Activated CD4-positive, alpha-beta T cell treated with anti-CD3 and anti-CD28 coated beads, Interleukin-2, amount 10 ng/mL, durations not matched to agents 7 days and 5 days (primary cell): ENCODE results near the gene DEPP1. TPM values are rescaled to one million over a fixed set of nuclear protein-coding genes. Genes with fewer than 3 reads are reported as not detected.

ENCODE experiments used
- CTCF ChIA-PET: fragments of 350-600 bp; sonication (Branson Sonifier 250); formaldehyde crosslinking; loops from one replicate; lab custom pipeline; 2021; ENCODE audit warnings: antibody characterized with exemption; lab: Charles Lee
- POLR2A ChIA-PET: fragments of 350-600 bp; sonication (Branson Sonifier 250); formaldehyde crosslinking; loops from one replicate; lab custom pipeline; 2021; ENCODE audit warnings: antibody characterized with exemption; lab: Charles Lee
- DNase-seq: peaks from one replicate; pipeline ENCODE4 v3.0.0-alpha.2; 2020
- H3K27ac Mint-ChIP-seq: one replicate; pipeline ENCODE4 v1.8.0; 2021; ENCODE audit warnings: mild to moderate bottlenecking, moderate library complexity, mixed read lengths
- H3K27me3 Mint-ChIP-seq: one replicate; pipeline ENCODE4 v1.8.0; 2021; ENCODE audit warnings: mixed read lengths
- H3K36me3 Mint-ChIP-seq: one replicate; pipeline ENCODE4 v1.8.0; 2021; ENCODE audit warnings: low read depth, mixed read lengths
- H3K4me1 Mint-ChIP-seq: one replicate; pipeline ENCODE4 v1.8.0; 2021; ENCODE audit warnings: mixed read lengths
- H3K4me3 Mint-ChIP-seq: one replicate; pipeline ENCODE4 v1.8.0; 2021; ENCODE audit warnings: mild to moderate bottlenecking, moderate library complexity, mixed read lengths
- H3K9me3 Mint-ChIP-seq: one replicate; pipeline ENCODE4 v1.8.0; 2021; ENCODE audit warnings: mixed read lengths
- total RNA-seq, 2 experiments: library from RNA; stranded (reverse); gene quantifications; one replicate each; pipeline ENCODE4 v1.2.3, GENCODE V29; 2021

Gene DEPP1
- total RNA-seq, 2 experiments from 2014 or later: 0.22 to 0.33 TPM

DNA sequence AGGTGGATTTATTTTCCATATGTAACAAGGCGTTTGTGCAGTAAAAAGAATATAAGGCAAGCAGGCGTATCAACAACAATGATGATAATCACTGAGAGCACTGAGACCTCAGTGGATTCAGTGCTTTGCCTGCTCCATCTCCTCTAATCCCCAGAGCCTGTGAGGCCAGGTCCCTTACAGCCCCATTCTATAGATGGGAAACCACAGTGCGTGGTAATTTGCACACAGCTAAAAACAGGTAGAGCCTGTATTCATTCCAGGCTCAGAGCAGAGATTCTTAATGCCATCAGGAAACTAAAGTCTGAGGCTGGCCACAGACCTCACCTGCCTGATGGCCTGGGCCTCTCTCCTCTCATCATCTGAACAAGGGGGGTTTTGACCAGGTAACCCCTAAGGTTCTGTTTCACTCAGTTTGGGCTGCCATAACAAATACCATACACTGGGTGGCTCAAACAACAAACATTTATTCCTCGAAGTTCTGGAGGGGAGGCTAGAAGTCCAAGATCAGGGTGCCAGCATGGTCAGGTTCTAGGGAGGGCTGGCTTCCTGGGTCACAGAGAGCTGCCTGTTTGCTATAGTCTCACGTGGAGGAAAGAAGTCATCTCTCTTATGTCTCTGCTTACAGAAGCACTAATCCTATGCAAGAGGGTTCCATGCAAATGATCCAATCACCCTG is 29.3 kb downstream of the DEPP1 start:
- POLR2A ChIA-PET: no interaction called here
- Mint-ChIP-seq H3K27ac (no peak overlapping the region), H3K27me3 (peaks cover 7% of the 10 kb centered on the region), H3K9me3 (peaks cover 8% of the 10 kb centered on the region), H3K4me1 (no peaks in the 10 kb centered on the region), H3K4me3 (no peak overlapping the region), H3K36me3 (no peaks in the 10 kb centered on the region)
- CTCF ChIA-PET: interaction anchor here (0.8 kb wide), 1 partner anchor 13 kb away, joined by 3 read pairs; no protein-coding TSS in a partner anchor
- DNase-seq: no peak

DNA sequence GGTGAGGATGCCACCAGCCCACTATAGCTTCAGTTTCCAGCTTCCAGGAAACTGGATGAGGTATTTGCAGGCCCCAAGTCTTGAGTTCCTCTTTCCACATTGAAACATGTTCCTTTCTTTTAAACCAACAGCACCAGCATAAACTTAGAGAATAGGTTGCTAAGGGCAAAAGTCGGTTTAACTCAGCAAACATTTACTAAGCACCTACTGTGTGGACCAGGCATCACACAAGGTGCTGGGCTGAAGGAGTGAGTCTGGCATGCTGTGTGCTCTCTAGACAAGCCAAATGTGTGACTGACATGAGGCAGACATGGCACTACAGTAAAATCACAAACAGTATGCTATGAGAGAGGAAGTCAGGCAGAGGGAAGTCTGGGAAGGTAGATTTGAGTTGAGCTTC is 30.0 kb downstream of the DEPP1 start:
- ChIA-PET POLR2A (no interaction called here), CTCF (interaction anchor here (2.5 kb wide), 1 partner anchor 11 kb away, joined by 7 read pairs; no protein-coding TSS in a partner anchor)
- DNase-seq: no peak
- Mint-ChIP-seq H3K4me3 (no peak overlapping the region), H3K27me3 (peaks cover 9% of the 10 kb centered on the region), H3K27ac (no peak overlapping the region), H3K9me3 (peaks cover 8% of the 10 kb centered on the region), H3K36me3 (no peaks in the 10 kb centered on the region), H3K4me1 (no peaks in the 10 kb centered on the region)

DNA sequence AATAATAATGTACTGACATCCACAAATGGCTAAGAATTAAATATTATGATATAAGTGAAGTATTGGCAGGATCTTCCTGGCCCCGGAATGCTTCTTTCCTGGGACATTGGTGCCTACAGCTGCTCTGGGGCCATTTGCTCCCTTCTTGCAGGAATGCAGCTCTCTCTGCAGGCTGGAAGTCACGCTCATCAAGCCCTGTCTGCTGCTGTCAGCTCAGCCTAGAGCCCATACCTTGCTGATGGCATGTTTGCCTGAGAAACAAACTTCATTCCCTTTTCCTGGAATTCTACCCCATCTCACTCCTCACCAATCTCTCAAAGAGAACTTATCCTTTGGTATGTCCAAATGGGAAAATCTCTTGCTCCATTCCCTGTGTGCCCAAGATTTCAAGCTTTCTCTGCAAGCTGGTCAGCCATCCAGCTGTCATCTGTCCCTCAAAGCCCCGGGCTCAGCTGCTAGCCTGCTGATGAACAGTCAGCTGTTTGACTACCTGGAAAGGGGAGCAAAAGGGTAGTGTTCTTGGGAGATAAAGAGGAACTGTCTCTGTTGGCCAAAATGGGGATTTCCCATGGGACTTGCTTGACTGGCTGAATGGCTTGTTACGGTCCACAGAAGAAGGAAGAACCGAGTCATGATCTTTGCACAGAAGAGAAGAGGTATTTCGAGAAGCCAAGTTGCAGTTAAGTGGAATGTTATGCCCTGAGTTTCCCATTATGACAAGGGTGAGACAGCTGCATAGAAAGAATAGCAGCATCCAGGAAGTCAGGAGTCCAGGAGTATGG is 31.0 kb downstream of the DEPP1 start:
- no peak for DNase-seq
- no peaks in the 10 kb centered on the region for H3K4me1 Mint-ChIP-seq
- H3K9me3 Mint-ChIP-seq: peaks cover 8% of the 10 kb centered on the region
- no peaks in the 10 kb centered on the region for H3K36me3 Mint-ChIP-seq
- H3K27me3 Mint-ChIP-seq: peaks cover 15% of the 10 kb centered on the region
- no peak overlapping the region for H3K27ac Mint-ChIP-seq
- no peak overlapping the region for H3K4me3 Mint-ChIP-seq
- ChIA-PET CTCF (interaction anchor here (0.7 to 2.5 kb wide), 3 partner anchors 10 to 1615 kb away, joined by 3 to 7 read pairs (median 3); no protein-coding TSS in a partner anchor), POLR2A (no interaction called here)

DNA sequence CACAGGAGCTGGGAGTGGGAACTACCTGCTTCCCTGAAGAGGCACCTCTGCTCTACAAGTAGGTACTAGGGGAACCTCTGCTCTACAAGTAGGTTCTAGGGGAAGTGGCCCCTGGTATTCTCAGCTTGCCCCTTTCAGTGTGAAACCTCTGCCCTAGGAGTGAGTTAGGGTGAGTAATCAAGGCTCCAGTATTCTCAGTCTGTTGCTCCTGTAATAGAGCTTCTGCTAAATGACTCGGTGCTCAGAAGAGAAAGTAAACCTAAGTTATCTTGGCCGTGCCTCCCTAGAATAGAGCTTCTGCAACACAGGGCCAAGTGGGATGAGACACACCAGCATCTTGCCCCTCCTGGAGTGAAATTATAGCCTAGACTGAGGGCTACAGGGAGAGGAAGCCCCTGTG is 32.4 kb downstream of the DEPP1 start:
- Mint-ChIP-seq H3K9me3 (peaks cover 8% of the 10 kb centered on the region), H3K27ac (no peak overlapping the region), H3K27me3 (peaks cover 24% of the 10 kb centered on the region), H3K4me1 (no peaks in the 10 kb centered on the region), H3K4me3 (no peak overlapping the region), H3K36me3 (no peaks in the 10 kb centered on the region)
- POLR2A ChIA-PET: no interaction called here
- CTCF ChIA-PET: interaction anchor here (1.0 to 2.5 kb wide), 3 partner anchors 9 to 19 kb away, joined by 3 to 7 read pairs (median 7); no protein-coding TSS in a partner anchor
- no peak for DNase-seq

DNA sequence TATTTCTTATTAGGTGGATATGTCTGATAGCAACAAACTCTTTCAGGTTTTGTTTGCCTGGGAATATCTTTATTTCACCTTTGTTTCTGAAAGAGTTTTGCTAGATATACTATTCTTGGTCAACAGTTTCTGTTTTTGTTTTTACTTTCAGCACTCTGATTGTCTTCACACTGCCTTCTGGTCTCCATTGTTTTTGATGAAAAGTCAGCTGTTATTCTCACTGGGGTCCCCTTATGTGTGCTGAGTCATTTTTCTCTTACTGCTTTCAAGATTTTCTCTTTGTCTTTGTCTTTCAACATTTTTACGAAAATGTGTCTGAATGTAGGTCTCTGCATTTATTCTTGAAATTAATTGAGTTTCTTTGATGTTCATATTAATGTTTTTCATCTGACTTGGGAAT is 34.3 kb downstream of the DEPP1 start:
- CTCF ChIA-PET: no interaction called here
- H3K27me3 Mint-ChIP-seq: peaks cover 28% of the 10 kb centered on the region
- H3K36me3 Mint-ChIP-seq: no peaks in the 10 kb centered on the region
- no peak overlapping the region for H3K4me3 Mint-ChIP-seq
- POLR2A ChIA-PET: no interaction called here
- H3K9me3 Mint-ChIP-seq: peaks cover 8% of the 10 kb centered on the region
- peaks cover 1% of the 10 kb centered on the region for H3K4me1 Mint-ChIP-seq
- DNase-seq: no peak
- no peak overlapping the region for H3K27ac Mint-ChIP-seq

DNA sequence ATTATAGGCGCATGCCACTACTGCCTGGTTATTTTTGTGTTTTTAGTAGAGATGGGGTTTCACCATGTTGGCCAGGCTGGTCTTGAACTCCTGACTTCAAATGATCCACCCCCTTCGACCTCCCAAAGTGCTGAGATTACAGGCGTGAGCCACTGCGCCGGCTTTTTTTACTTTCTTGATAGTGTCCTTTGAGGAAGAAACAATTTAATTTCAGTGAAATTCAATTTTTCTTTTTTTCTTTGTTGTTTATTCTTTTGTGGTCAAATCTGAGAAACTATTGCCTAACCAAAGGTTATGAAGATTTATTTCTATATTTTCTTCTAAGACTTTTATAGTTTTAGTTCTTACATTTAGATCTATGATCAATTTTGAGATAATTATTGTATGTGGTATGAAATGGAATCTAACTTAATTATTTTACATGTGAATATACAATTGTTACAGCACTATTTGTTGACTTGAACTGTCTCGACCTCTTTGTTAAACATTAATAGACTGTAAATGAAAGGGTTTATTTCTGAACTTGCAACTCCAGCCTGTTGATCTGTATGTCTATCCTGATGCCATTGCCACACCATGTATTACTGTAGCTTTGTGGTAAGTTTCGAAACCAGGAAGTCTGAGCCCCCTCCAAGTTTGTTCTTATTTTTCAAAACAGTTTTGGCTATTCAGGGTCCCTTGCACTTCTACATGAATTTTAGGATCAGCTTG is 38.8 kb downstream of the DEPP1 start:
- no peak for DNase-seq
- H3K36me3 Mint-ChIP-seq: no peaks in the 10 kb centered on the region
- peaks cover 25% of the 10 kb centered on the region for H3K27me3 Mint-ChIP-seq
- H3K4me1 Mint-ChIP-seq: peaks cover 9% of the 10 kb centered on the region
- no peak overlapping the region for H3K4me3 Mint-ChIP-seq
- ChIA-PET POLR2A (no interaction called here), CTCF (no interaction called here)
- no peak overlapping the region for H3K27ac Mint-ChIP-seq
- peaks cover 4% of the 10 kb centered on the region for H3K9me3 Mint-ChIP-seq

DNA sequence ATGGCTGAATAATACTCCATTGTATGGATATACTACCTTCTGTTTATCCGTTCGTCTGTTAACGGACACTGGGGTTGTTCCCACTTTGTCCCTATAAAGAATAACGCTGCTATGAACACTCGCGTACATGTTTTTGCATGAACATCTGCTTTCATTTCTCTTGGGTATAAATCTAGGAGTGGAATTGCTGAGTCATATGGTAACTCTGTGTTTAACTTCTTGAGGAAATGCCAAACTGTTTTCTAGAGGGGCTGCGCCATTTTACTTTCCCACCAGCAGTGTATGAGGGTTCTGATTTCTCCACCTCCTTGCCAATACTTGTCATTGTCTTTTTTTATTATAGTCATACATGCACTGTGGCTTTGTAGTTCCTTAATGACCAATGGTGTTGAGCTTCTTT is 39.7 kb downstream of the DEPP1 start:
- DNase-seq: no peak
- no peak overlapping the region for H3K27ac Mint-ChIP-seq
- CTCF ChIA-PET: no interaction called here
- POLR2A ChIA-PET: no interaction called here
- H3K27me3 Mint-ChIP-seq: peaks cover 19% of the 10 kb centered on the region
- H3K9me3 Mint-ChIP-seq: no peaks in the 10 kb centered on the region
- no peak overlapping the region for H3K4me3 Mint-ChIP-seq
- peaks cover 9% of the 10 kb centered on the region for H3K4me1 Mint-ChIP-seq
- H3K36me3 Mint-ChIP-seq: no peaks in the 10 kb centered on the region

DNA sequence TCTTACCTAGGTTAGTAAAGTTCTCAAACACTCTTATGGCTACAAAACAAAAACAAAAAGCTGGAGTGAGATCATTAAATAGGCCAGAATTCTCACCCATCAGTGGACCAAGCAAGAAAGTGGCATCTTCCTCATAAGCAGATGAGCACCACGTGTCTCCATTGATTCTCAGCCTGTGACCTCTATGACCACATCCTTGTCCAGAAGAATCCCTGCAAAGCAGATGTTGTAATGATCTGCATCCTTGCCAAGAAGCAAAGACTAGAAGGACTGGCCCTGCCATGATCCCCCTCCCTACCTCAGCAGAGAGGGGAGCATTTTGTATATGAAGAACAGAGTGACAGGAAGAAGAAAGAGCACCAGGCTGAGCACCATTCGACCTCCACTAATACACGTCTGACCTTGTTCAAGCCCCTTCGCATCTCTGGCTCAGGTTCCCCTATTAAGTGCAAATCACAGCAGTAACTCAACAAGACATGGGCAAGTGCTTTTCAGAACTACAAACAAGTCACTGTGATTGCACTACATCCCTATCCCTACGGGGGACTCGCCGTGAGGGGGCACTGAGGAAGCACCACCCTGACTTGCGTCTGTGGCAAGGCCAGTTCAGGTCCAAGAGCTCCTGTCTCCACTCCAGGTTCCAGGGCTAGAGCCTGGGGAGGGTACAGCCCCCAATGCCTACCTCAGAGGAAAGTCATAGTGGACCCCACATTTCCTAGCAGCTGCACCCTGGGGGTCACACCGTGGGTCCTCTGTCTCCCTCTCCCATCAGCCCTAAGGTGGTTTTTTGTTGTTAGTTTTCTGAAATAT is 41.2 kb downstream of the DEPP1 start:
- no peaks in the 10 kb centered on the region for H3K9me3 Mint-ChIP-seq
- CTCF ChIA-PET: interaction anchor here (0.8 to 2.0 kb wide), 2 partner anchors 10 to 43 kb away, joined by 3 to 7 read pairs; no protein-coding TSS in a partner anchor
- H3K4me3 Mint-ChIP-seq: no peak overlapping the region
- DNase-seq: no peak
- H3K4me1 Mint-ChIP-seq: peaks cover 9% of the 10 kb centered on the region
- POLR2A ChIA-PET: no interaction called here
- H3K27ac Mint-ChIP-seq: no peak overlapping the region
- H3K36me3 Mint-ChIP-seq: no peaks in the 10 kb centered on the region
- H3K27me3 Mint-ChIP-seq: peaks cover 12% of the 10 kb centered on the region

DNA sequence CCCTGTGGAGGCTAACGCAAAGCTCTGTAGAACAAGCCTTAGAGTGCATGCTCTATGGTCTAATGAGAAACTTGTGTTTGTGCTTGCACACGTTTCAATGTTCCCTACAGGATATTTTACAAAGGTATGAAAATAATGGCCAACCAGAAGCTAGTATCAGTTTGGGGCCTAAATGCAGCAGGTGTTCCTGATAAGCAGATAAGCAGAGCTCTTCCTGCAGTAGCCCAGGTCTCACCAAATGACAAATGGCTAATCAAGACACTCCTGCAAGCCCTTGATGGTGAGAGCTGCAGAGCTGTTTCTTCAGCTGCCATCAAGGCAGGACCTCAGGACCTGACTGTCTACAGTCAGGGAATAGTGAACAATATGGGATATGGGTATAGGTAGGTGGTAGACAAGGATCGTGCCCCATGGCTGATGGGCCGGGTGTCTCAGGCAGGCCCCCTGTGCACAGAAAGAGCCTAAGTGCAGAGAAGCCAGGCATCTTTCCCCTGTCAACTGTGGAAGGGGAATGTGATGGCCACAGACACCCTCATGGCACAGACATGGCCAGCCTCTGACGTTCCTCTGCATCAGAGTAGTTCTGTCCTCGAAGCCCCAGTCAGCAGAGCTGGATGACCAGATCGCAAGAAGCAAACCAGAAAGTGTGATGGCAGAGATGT is 42.2 kb downstream of the DEPP1 start:
- ChIA-PET CTCF (interaction anchor here (0.7 to 2.0 kb wide), 3 partner anchors 9 to 13 kb away, joined by 3 to 7 read pairs (median 3); no protein-coding TSS in a partner anchor), POLR2A (no interaction called here)
- DNase-seq: no peak
- Mint-ChIP-seq H3K4me1 (peaks cover 9% of the 10 kb centered on the region), H3K9me3 (no peaks in the 10 kb centered on the region), H3K4me3 (no peak overlapping the region), H3K36me3 (no peaks in the 10 kb centered on the region), H3K27me3 (peaks cover 6% of the 10 kb centered on the region), H3K27ac (no peak overlapping the region)

DNA sequence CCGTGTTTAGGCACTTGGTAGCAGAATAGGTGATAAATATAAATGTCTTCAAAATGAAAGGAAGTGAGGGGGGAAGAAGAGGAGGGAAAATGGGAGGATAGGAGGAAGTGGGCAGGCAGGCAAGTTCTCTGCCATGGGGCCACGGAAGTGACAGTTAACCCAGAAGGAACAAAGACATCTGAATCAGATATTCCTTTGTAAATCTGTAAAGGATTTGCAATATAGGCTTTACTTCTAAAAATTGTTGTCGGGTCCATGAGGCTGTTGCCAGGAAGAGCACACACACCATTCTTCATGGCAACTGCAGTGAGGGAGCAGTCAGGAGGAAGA is 42.7 kb downstream of the DEPP1 start:
- Mint-ChIP-seq H3K27ac (peak overlapping the region; percentile 14), H3K27me3 (peaks cover 2% of the 10 kb centered on the region), H3K4me1 (peaks cover 9% of the 10 kb centered on the region), H3K9me3 (no peaks in the 10 kb centered on the region), H3K4me3 (no peak overlapping the region), H3K36me3 (no peaks in the 10 kb centered on the region)
- ChIA-PET POLR2A (no interaction called here), CTCF (interaction anchor here (1.1 kb wide), 1 partner anchor 9 kb away, joined by 3 read pairs; no protein-coding TSS in a partner anchor)
- no peak for DNase-seq

DNA sequence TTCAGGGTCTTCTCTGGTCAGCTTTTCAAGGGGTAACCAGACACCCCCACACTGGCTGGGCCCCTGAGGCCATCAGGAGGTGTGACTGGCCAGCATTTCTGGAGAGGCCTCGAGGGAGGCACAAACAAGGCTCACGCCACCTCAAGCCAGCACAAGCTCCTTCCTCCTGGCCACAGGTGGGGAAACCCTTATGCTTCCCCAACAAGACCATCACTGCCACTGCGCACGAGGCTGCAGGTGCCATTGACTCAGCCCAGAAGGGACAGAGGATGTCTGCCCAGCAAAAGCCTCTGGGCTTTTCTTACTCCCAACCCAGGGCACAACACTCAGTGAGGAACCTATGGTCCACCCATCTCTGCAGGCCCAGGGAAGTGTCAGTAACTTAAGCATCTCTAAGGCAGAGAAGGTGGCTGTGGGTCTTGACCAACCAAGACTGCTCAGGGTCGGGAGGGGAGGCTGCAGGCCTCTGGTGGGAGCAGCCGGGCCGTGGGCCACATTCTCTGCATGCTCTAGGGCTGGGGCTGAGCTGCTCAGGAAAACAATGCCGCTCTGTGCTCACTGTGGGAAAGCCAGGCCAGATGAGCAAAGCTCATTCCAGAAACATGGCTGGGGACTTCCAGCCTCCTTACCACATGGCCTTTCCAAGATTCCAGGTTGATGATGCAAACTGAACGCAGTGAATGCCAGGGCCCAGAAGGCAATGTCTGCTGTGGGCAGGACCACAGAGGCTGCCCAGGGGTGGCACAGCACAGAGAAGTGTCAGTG is 43.2 kb downstream of the DEPP1 start:
- H3K27ac Mint-ChIP-seq: peak overlapping the region; percentile 14
- DNase-seq: no peak
- ChIA-PET POLR2A (no interaction called here), CTCF (interaction anchor here (1.1 kb wide), 1 partner anchor 8 kb away, joined by 3 read pairs; no protein-coding TSS in a partner anchor)
- H3K9me3 Mint-ChIP-seq: no peaks in the 10 kb centered on the region
- no peak overlapping the region for H3K4me3 Mint-ChIP-seq
- H3K4me1 Mint-ChIP-seq: peaks cover 9% of the 10 kb centered on the region
- no peaks in the 10 kb centered on the region for H3K36me3 Mint-ChIP-seq
- H3K27me3 Mint-ChIP-seq: peaks cover 2% of the 10 kb centered on the region
